ENCODE data around the gene TNF. TPM values are rescaled to one million over a fixed set of nuclear protein-coding genes. Genes with fewer than 3 reads are reported as not detected.

The TNF gene
- total and polyA plus RNA-seq, 2 of the 13 experiments (the other 11 are each of a cell fraction or from before 2014, with no cell fraction given), result not detected

DNA sequence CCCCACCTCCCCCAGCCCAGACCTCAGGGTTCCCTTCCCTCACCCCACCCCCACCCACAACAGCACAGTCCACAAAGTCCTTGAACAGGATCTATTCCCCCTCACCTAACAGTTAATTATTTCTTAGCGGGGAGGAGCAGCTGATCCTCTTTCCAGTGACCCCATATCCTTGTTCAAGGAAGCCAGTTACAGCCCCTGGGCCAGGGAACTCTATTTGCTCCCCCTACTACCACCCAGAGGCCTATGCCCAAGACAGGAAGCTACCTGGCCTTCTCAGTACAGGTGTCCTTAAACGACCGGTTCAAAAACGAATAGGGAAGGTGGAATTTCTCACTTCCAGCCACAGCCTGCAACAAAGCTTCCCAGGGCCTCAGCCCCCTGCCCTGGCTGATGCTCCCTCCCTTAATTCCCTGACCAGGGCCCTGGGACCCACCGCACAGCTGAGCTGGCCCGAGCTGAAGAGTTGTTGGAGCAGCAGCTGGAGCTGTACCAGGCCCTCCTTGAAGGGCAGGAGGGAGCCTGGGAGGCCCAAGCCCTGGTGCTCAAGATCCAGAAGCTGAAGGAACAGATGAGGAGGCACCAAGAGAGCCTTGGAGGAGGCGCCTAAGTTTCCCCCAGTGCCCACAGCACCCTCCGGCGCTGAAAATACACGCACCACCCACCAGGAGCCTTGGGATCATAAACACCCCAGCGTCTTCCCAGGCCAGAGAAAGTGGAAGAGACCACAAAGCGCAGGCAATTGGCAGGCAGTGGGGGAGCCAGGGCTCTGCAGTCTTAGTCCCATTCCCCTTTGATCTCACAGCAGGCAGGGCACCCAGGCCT is 45.8 kb upstream of the TNF start (continued):
- TF ChIP-seq NONO (IDR thresholded peaks at IDR 0.05), result no peak
- TF ChIP-seq NONO (CRISPR knock-in tag; conservative IDR thresholded peaks at IDR 0.05), result 0 out of 2 replicates have a peak, but pooled peaks have one; percentile 43
- peak; percentile 66; the same call in 1 of the 2 replicates for TF ChIP-seq PITX1 (CRISPR knock-in tag; IDR thresholded peaks at IDR 0.05)
- TF ChIP-seq ZNF441 (CRISPR knock-in tag; IDR thresholded peaks at IDR 0.05; ENCODE audit: borderline replicate concordance), result 0 out of 2 replicates have a peak, but pooled peaks have one; percentile 5
- TF ChIP-seq FIP1L1 (IDR thresholded peaks at IDR 0.05; ENCODE audit: borderline replicate concordance, insufficient read depth, low read depth, low read length), result 0 out of 2 replicates have a peak, but pooled peaks have one; percentile 67
- peak; percentile 71; the same call in 1 of the 2 replicates for TF ChIP-seq ZNF546 (CRISPR knock-in tag; conservative IDR thresholded peaks at IDR 0.05)
- TF ChIP-seq IRF1 (CRISPR knock-in tag; IDR thresholded peaks at IDR 0.05; ENCODE audit: low read depth), result no peak
- TF ChIP-seq RFXAP (CRISPR knock-in tag; IDR thresholded peaks at IDR 0.05; ENCODE audit: borderline replicate concordance), result 0 out of 2 replicates have a peak, but pooled peaks have one; percentile 54
- peak; percentile 99 for TF ChIP-seq AGO2 (optimal IDR thresholded peaks at IDR 0.05; ENCODE audit: low read depth, low read length)
- TF ChIP-seq DRAP1 (CRISPR knock-in tag; IDR thresholded peaks at IDR 0.05), result no peak
- peak; percentile 17; the same call in 1 of the 2 replicates for TF ChIP-seq ZNF740 (CRISPR knock-in tag; IDR thresholded peaks at IDR 0.05)
- TF ChIP-seq ZSCAN20 (CRISPR knock-in tag; IDR thresholded peaks at IDR 0.05; ENCODE audit: borderline replicate concordance), result 0 out of 2 replicates have a peak, but pooled peaks have one; percentile 49
- TF ChIP-seq NFIC (IDR thresholded peaks at IDR 0.05; ENCODE audit: low read length), result 0 out of 2 replicates have a peak, but pooled peaks have one; percentile 41
- TF ChIP-seq GATAD2A (CRISPR knock-in tag; IDR thresholded peaks at IDR 0.05), result peak; percentile 63; the same call in 1 of the 2 replicates
- TF ChIP-seq RELA (CRISPR knock-in tag; IDR thresholded peaks at IDR 0.05), result no peak
- TF ChIP-seq RORA (CRISPR knock-in tag; IDR thresholded peaks at IDR 0.05), result no peak
- no peak for TF ChIP-seq CENPBD1 (CRISPR knock-in tag; IDR thresholded peaks at IDR 0.05; ENCODE audit: borderline replicate concordance, low read depth)
- TF ChIP-seq DPF2 (CRISPR knock-in tag; IDR thresholded peaks at IDR 0.05; ENCODE audit: borderline replicate concordance, low read depth), result 0 out of 2 replicates have a peak, but pooled peaks have one; percentile 28
- TF ChIP-seq ZNF660 (CRISPR knock-in tag; IDR thresholded peaks at IDR 0.05; ENCODE audit: borderline replicate concordance, low read depth), result no peak
- TF ChIP-seq, protein P1, sequence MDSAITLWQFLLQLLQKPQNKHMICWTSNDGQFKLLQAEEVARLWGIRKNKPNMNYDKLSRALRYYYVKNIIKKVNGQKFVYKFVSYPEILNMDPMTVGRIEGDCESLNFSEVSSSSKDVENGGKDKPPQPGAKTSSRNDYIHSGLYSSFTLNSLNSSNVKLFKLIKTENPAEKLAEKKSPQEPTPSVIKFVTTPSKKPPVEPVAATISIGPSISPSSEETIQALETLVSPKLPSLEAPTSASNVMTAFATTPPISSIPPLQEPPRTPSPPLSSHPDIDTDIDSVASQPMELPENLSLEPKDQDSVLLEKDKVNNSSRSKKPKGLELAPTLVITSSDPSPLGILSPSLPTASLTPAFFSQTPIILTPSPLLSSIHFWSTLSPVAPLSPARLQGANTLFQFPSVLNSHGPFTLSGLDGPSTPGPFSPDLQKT (CRISPR knock-in tag; IDR thresholded peaks at IDR 0.05; ENCODE audit: borderline replicate concordance), result no peak
- TF ChIP-seq ZNF761 (CRISPR knock-in tag; conservative IDR thresholded peaks at IDR 0.05), result peak; percentile 17; the same call in 1 of the 2 replicates
- no peak for TF ChIP-seq TEF (CRISPR knock-in tag; IDR thresholded peaks at IDR 0.05)
- TF ChIP-seq MBD4 (IDR thresholded peaks at IDR 0.05; ENCODE audit: borderline replicate concordance, low read length), result 0 out of 2 replicates have a peak, but pooled peaks have one; percentile 65
